ENCODE results near the gene HEXB. TPM values are rescaled to one million over a fixed set of nuclear protein-coding genes. Genes with fewer than 3 reads are reported as not detected.

The HEXB gene
- total and polyA plus RNA-seq, 2 experiments from 2014 or later = 26.8 to 30.1 TPM

GRCh38 chr5:74679966-74680365 is 5.1 kb upstream of the HEXB start:
- Histone ChIP-seq H3K4me3 (no peak overlapping the region), H3K36me3 (no peaks in the 10 kb centered on the region), H3K9me3 (ENCODE audit: low read depth) (no peaks in the 10 kb centered on the region), H3K27me3 (no peaks in the 10 kb centered on the region), H3K4me1 (ENCODE audit: low read depth) (no peaks in the 10 kb centered on the region), H3K27ac (no peak overlapping the region)
- TF ChIP-seq CTCF (IDR thresholded peaks at IDR 0.05; ENCODE audit: low read depth, low read length) = no peak
- DNase-seq (ENCODE audit: low read depth in 1 of 2, low spot score in 1 of 2) = no peak

GRCh38 chr5:74685979-74686631 is 1.1 kb downstream of the HEXB start:
- no peaks in the 10 kb centered on the region for H3K4me1 ChIP-seq (ENCODE audit: low read depth)
- no peak overlapping the region for H3K27ac ChIP-seq
- peak in 1 of 2 donors; percentile 75 for DNase-seq (ENCODE audit: low read depth in 1 of 2, low spot score in 1 of 2)
- peak overlapping the region; percentile 52 for H3K4me3 ChIP-seq
- H3K36me3 ChIP-seq = no peaks in the 10 kb centered on the region
- no peaks in the 10 kb centered on the region for H3K9me3 ChIP-seq (ENCODE audit: low read depth)
- no peaks in the 10 kb centered on the region for H3K27me3 ChIP-seq
- TF ChIP-seq CTCF (IDR thresholded peaks at IDR 0.05; ENCODE audit: low read depth, low read length) = no peak

- DNase-seq (ENCODE audit: low read depth in 1 of 2, low spot score in 1 of 2) = no peak
- H3K4me1 ChIP-seq (ENCODE audit: low read depth) = no peaks in the 10 kb centered on the region
- no peak overlapping the region for H3K4me3 ChIP-seq
- no peak for TF ChIP-seq CTCF (IDR thresholded peaks at IDR 0.05; ENCODE audit: low read depth, low read length)
- no peak overlapping the region for H3K27ac ChIP-seq
- H3K9me3 ChIP-seq (ENCODE audit: low read depth) = no peaks in the 10 kb centered on the region
- no peaks in the 10 kb centered on the region for H3K36me3 ChIP-seq
- no peaks in the 10 kb centered on the region for H3K27me3 ChIP-seq
Observed at GRCh38 chr5:74686962-74687751, 2.1 kb downstream of the HEXB start.

GRCh38 chr5:74693191-74693590 is 8.2 kb downstream of the HEXB start:
- no peak for DNase-seq (ENCODE audit: low read depth in 1 of 2, low spot score in 1 of 2)
- Histone ChIP-seq H3K27ac (no peak overlapping the region), H3K4me3 (no peak overlapping the region), H3K27me3 (no peaks in the 10 kb centered on the region), H3K36me3 (no peaks in the 10 kb centered on the region), H3K4me1 (ENCODE audit: low read depth) (no peaks in the 10 kb centered on the region), H3K9me3 (ENCODE audit: low read depth) (no peaks in the 10 kb centered on the region)
- TF ChIP-seq CTCF (IDR thresholded peaks at IDR 0.05; ENCODE audit: low read depth, low read length) = no peak

- Histone ChIP-seq H3K4me3 (no peak overlapping the region), H3K36me3 (peaks cover 28% of the 10 kb centered on the region), H3K4me1 (ENCODE audit: low read depth) (no peaks in the 10 kb centered on the region), H3K9me3 (ENCODE audit: low read depth) (no peaks in the 10 kb centered on the region), H3K27ac (no peak overlapping the region), H3K27me3 (no peaks in the 10 kb centered on the region)
- no peak for TF ChIP-seq CTCF (IDR thresholded peaks at IDR 0.05; ENCODE audit: low read depth, low read length)
- DNase-seq (ENCODE audit: low read depth in 1 of 2, low spot score in 1 of 2) = no peak
Observed at GRCh38 chr5:74717596-74717995, 32.6 kb downstream of the HEXB start.
